Thymus (tissue), 11 donors: ENCODE measurements around the gene BMP15. TPM values are rescaled to one million over a fixed set of nuclear protein-coding genes. Genes with fewer than 3 reads are reported as not detected.

Experiments
- DNase-seq, 9 donors: peaks; one replicate each; pipeline ENCODE4 v3.0.0-alpha.2; 2013; ENCODE audit warnings: low spot score in 9 of 9, low read depth in 6 of 9, missing footprints in 1 of 9
- H3K27ac ChIP-seq, 2 donors: one replicate each; pipeline ENCODE4 v1.5.1; 2013; ENCODE audit warnings: control low read depth in 1 of 2, low read depth in 1 of 2, low read length in 1 of 2, mild to moderate bottlenecking in 1 of 2, moderate library complexity in 1 of 2
- H3K27me3 ChIP-seq, 2 donors: one replicate each; pipeline ENCODE4 v1.5.1; 2013; ENCODE audit warnings: low read length in 1 of 2; ENCODE audit not compliant: control insufficient read depth in 2 of 2, insufficient read depth in 1 of 2
- H3K36me3 ChIP-seq, 2 donors: one replicate each; pipeline ENCODE4 v1.5.1; 2013; ENCODE audit warnings: low read length in 1 of 2, mild to moderate bottlenecking in 1 of 2, moderate library complexity in 1 of 2; ENCODE audit not compliant: control insufficient read depth in 2 of 2, insufficient read depth in 2 of 2
- H3K4me1 ChIP-seq, 2 donors: one replicate each; pipeline ENCODE4 v1.5.1; 2013; ENCODE audit warnings: low read length in 2 of 2; ENCODE audit not compliant: control insufficient read depth in 2 of 2, insufficient read depth in 2 of 2
- H3K4me3 ChIP-seq, 2 donors: one replicate each; pipeline ENCODE4 v1.5.1; 2013; ENCODE audit warnings: low read length in 2 of 2, control low read depth in 1 of 2, mild to moderate bottlenecking in 1 of 2
- H3K9me3 ChIP-seq, 2 donors: one replicate each; pipeline ENCODE4 v1.5.1; 2013; ENCODE audit warnings: low read length in 1 of 2, mild to moderate bottlenecking in 1 of 2; ENCODE audit not compliant: control insufficient read depth in 2 of 2, insufficient read depth in 1 of 2
- WGBS: extraction: QIAGEN DNeasy Blood & Tissue Kit; methylation state at CpG from one replicate; pipeline ENCODE4 v1.1.7; 2013; 5-methylcytosine and 5-hydroxymethylcytosine counted together
- polyA plus RNA-seq: library from polyadenylated mRNA; stranded (reverse); fragments of 200-250 nt; gene quantifications from one replicate; pipeline ENCODE4 v1.2.3, GENCODE V29; 2013
- total RNA-seq: library from RNA; stranded (reverse); fragments of 120-200 nt; gene quantifications from one replicate; pipeline ENCODE4 v1.2.4, GENCODE V29; 2013
- donor health status: healthy.

Gene BMP15
- total and polyA plus RNA-seq, 2 donors, result not detected

DNA sequence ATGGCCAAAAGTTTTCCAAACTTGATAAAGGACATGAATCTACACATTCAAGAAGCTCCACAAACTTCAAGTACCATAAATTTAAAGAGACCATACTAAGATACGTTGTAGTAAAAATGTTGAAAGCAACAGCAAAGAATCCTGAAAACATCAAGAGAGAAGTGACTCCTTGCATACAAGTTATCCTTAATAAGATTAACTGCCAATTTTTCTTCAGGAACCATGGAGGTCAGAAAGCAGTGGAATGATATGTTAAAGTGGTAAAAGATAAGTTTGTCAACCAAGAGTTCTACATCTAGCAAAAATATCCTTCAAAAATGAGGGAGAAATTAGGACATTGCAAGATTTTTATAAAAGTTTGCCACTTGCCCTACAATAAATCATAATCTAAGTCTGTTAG, 43.3 kb downstream of the BMP15 start:
- Histone ChIP-seq H3K4me3 (no peak overlapping the region), H3K27ac (no peak overlapping the region), H3K27me3 (no peaks in the 10 kb centered on the region), H3K36me3 (no peaks in the 10 kb centered on the region), H3K9me3 (no peaks in the 10 kb centered on the region), H3K4me1 (no peaks in the 10 kb centered on the region)
- WGBS, result 98% methylated on average over 1 of the region's 1 CpG
- no peak for DNase-seq

DNA sequence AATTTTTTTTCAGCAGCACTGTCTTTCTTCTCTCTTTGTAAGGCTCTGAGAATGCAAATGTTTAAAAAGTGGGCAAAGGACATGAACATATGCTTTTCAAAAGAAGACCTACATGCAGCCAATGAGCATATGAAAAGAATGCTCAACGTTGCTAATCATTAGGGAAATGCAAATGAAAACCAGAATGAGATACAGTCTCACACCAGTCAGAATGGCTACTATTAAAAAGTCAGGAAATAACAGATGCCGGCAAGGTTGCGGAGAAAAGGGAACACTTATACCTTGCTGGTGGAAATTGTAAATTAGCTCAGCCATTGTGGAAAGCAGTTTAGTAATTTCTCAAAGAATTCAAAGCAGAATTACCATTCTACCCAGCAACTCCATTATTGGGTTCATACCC, 51.6 kb downstream of the BMP15 start:
- WGBS, result 82% methylated on average over 3 of the region's 3 CpGs
- Histone ChIP-seq H3K9me3 (no peaks in the 10 kb centered on the region), H3K4me1 (no peaks in the 10 kb centered on the region), H3K27ac (no peak overlapping the region), H3K4me3 (no peak overlapping the region), H3K27me3 (no peaks in the 10 kb centered on the region), H3K36me3 (no peaks in the 10 kb centered on the region)
- DNase-seq, result no peak

DNA sequence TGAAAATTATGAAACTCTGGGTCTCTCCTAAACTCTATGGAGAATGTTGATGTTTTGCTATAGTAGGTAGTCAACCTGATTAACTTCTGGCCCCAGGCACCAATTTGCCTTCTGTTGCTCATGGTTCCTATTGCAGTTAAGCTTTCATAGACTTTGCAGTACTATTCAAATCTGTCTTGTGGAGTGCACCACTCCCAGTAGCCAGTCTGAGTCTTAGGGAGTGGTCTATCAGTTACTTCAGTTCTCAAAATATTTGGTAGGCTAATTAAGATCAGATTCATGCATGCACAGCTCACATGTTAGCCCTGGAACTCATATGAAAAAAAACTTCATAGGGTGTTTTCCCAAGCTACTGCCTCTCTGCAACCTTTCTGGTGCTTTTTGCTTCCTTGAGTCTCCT, 53.3 kb downstream of the BMP15 start:
- DNase-seq, result no peak
- H3K36me3 ChIP-seq, result no peaks in the 10 kb centered on the region

More for the DNA sequence above, 53.3 kb downstream of the BMP15 start:
- H3K27me3 ChIP-seq, result no peaks in the 10 kb centered on the region
- no peaks in the 10 kb centered on the region for H3K4me1 ChIP-seq
- no peak overlapping the region for H3K27ac ChIP-seq
- H3K9me3 ChIP-seq, result no peaks in the 10 kb centered on the region
- no peak overlapping the region for H3K4me3 ChIP-seq

Other genes starting within 250 kb of the BMP15 start
- 0.94 TPM for gene SHROOM4, start 96.5 kb upstream of the BMP15 start, total RNA-seq
- 0.59 TPM for gene SHROOM4, start 96.5 kb upstream of the BMP15 start, polyA plus RNA-seq